ENCODE measurements around the gene CTNNA3. TPM values are rescaled to one million over a fixed set of nuclear protein-coding genes. Genes with fewer than 3 reads are reported as not detected.

Gene CTNNA3
- total and polyA plus RNA-seq, 2 of the 4 experiments (the other 2 are of a cell fraction): 0.19 to 0.90 TPM

DNA sequence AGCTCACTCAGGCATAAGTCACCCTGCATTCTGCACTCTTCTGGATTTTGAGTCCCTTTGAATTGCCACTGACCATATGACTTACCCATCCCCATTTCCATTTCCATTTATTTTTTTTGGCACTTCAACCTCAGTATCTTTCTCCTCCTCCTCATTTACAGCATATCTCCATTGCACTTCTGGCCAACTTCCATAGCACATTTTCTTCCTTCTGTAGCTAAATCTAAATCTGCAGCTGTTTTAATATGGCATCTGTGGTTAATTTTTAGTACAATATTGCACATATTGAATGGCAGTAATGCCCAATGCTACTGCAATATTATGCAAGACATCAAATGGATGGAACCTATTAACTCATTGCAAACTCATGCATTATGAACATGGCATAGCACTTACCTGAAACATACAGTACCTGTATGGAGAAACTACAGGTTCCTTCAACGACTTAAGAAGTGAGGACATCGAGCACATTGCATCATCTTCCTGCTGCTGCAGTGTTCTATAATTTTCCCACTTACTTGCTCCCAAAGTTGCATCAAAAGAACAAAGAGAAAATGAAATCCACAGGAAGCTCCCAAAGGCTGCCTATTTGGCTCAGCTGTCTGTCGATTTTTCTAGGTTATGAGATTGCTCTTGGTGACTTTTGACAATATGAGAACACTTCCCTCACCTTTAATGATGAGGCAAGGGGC, 714.5 kb downstream of the CTNNA3 start:
- no peak overlapping the region for H2AK5ac ChIP-seq (ENCODE audit: low read depth, low read length)
- no TSS peak for BruUV-seq (replicated peaks)
- H4K8ac ChIP-seq (ENCODE audit: low read depth in 2 of 2, low read length in 2 of 2): no peak overlapping the region
- no peak overlapping the region for H3K4me3 ChIP-seq (ENCODE audit: insufficient read depth, low read depth, low read length)
- no peak overlapping the region for H3K23ac ChIP-seq (ENCODE audit: low read depth, low read length)
- H3K14ac ChIP-seq (replicated peaks; ENCODE audit: low read depth, low read length): no peak overlapping the region
- WGBS, 2 experiments (ENCODE audit: extremely low coverage in 2 of 2, insufficient read length in 1 of 2): no CpG with 5 or more reads among the region's 3 CpGs
- ChIA-PET CTCF (interaction anchor here (0.7 kb wide), 1 partner anchor 50 kb away, joined by 3 read pairs; no protein-coding TSS in a partner anchor), POLR2A (ENCODE audit: unreplicated experiment) (no interaction called here)
- no peak overlapping the region for H3K4ac ChIP-seq (ENCODE audit: low read depth, low read length)
- H2AFZ ChIP-seq (replicated peaks; ENCODE audit: low read length, poor library complexity): no peak overlapping the region
- H4K20me1 ChIP-seq (ENCODE audit: insufficient read depth, low read length): no peaks in the 10 kb centered on the region
- H3K18ac ChIP-seq (ENCODE audit: low read depth, low read length): no peak overlapping the region
- H4K91ac ChIP-seq (ENCODE audit: insufficient read depth, low read depth, low read length): no peak overlapping the region
- no peaks in the 10 kb centered on the region for H3K9me3 ChIP-seq (ENCODE audit: control insufficient read depth, insufficient read depth, low read length)
- intact Hi-C loops (cut with micrococcal nuclease): no loop called here
- dilution Hi-C loops (cut with HindIII; ENCODE audit: low sequenced_read_pairs, unreplicated experiment): no loop called here
- H3K4me2 ChIP-seq (ENCODE audit: low read depth, low read length): no peak overlapping the region
- H2BK5ac ChIP-seq (ENCODE audit: low read depth, low read length, poor library complexity, severe bottlenecking): no peak overlapping the region
- no peaks in the 10 kb centered on the region for H3K36me3 ChIP-seq (ENCODE audit: control insufficient read depth, insufficient read depth, low read length)
- no peak overlapping the region for H2BK20ac ChIP-seq (ENCODE audit: low read depth, low read length)
- no peak for ATAC-seq (ENCODE audit: low read depth)
- H3K56ac ChIP-seq (ENCODE audit: extremely low read depth, insufficient read depth, low read length): no peak overlapping the region
- H3K27me3 ChIP-seq (ENCODE audit: control insufficient read depth, insufficient read depth, low read length): no peaks in the 10 kb centered on the region
- no peaks in the 10 kb centered on the region for H3K9me1 ChIP-seq (ENCODE audit: insufficient read depth, low read length)
- no peak overlapping the region for H3K9ac ChIP-seq (ENCODE audit: low read depth, low read length)
- TF ChIP-seq, protein P1, sequence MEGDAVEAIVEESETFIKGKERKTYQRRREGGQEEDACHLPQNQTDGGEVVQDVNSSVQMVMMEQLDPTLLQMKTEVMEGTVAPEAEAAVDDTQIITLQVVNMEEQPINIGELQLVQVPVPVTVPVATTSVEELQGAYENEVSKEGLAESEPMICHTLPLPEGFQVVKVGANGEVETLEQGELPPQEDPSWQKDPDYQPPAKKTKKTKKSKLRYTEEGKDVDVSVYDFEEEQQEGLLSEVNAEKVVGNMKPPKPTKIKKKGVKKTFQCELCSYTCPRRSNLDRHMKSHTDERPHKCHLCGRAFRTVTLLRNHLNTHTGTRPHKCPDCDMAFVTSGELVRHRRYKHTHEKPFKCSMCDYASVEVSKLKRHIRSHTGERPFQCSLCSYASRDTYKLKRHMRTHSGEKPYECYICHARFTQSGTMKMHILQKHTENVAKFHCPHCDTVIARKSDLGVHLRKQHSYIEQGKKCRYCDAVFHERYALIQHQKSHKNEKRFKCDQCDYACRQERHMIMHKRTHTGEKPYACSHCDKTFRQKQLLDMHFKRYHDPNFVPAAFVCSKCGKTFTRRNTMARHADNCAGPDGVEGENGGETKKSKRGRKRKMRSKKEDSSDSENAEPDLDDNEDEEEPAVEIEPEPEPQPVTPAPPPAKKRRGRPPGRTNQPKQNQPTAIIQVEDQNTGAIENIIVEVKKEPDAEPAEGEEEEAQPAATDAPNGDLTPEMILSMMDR (conservative IDR thresholded peaks at IDR 0.05; ENCODE audit: low read depth, low read length): no peak
- TF ChIP-seq RAD21 (IDR thresholded peaks at IDR 0.05; ENCODE audit: low read length) (no peak), ELK1 (IDR thresholded peaks at IDR 0.05; ENCODE audit: borderline replicate concordance, low read depth, low read length) (no peak), MAFK (IDR thresholded peaks at IDR 0.05; ENCODE audit: low read depth, low read length) (no peak), MAZ (IDR thresholded peaks at IDR 0.05; ENCODE audit: borderline replicate concordance, low read depth, low read length) (no peak), CHD1 (IDR thresholded peaks at IDR 0.05; ENCODE audit: low read depth, low read length) (no peak), NFE2L2 (IDR thresholded peaks at IDR 0.05; ENCODE audit: low read depth, low read length) (no peak), MXI1 (IDR thresholded peaks at IDR 0.05; ENCODE audit: borderline replicate concordance, low read depth, low read length) (no peak), POLR2A (IDR thresholded peaks at IDR 0.05; ENCODE audit: low read depth, low read length) (no peak), CEBPB (IDR thresholded peaks at IDR 0.05; ENCODE audit: low read depth, low read length) (no peak), SMC3 (IDR thresholded peaks at IDR 0.05; ENCODE audit: low read depth, low read length) (no peak), FOS (IDR thresholded peaks at IDR 0.05; ENCODE audit: low read depth, low read length) (no peak), RCOR1 (IDR thresholded peaks at IDR 0.05; ENCODE audit: insufficient replicate concordance, low read length) (no peak), BHLHE40 (IDR thresholded peaks at IDR 0.05; ENCODE audit: low read depth, low read length) (no peak), RFX5 (IDR thresholded peaks at IDR 0.05; ENCODE audit: low read depth, low read length) (no peak)
- TF ChIP-seq, protein P2, sequence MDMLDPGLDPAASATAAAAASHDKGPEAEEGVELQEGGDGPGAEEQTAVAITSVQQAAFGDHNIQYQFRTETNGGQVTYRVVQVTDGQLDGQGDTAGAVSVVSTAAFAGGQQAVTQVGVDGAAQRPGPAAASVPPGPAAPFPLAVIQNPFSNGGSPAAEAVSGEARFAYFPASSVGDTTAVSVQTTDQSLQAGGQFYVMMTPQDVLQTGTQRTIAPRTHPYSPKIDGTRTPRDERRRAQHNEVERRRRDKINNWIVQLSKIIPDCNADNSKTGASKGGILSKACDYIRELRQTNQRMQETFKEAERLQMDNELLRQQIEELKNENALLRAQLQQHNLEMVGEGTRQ (IDR thresholded peaks at IDR 0.05; ENCODE audit: low read depth, low read length): no peak
- no peak overlapping the region for H2AK9ac ChIP-seq (replicated peaks; ENCODE audit: low read depth, low read length, poor library complexity)
- H3K79me1 ChIP-seq (ENCODE audit: low read depth in 1 of 2, low read length in 2 of 2): no peaks in the 10 kb centered on the region
- no peak overlapping the region for H4K5ac ChIP-seq (ENCODE audit: low read depth, low read length)
- no peak for DNase-seq
- no peaks in the 10 kb centered on the region for H3K4me1 ChIP-seq (ENCODE audit: control insufficient read depth, insufficient read depth, low read length)
- in situ Hi-C loops (cut with MboI; ENCODE audit: low sequenced_read_pairs): no loop called here
- H3K27ac ChIP-seq (ENCODE audit: insufficient read depth, low read length): no peak overlapping the region
- H2BK15ac ChIP-seq (ENCODE audit: low read depth, low read length): no peak overlapping the region
- no peak overlapping the region for H2BK120ac ChIP-seq (ENCODE audit: low read depth, low read length)
